ENCODE results near the gene DOCK3. TPM values are rescaled to one million over a fixed set of nuclear protein-coding genes. Genes with fewer than 3 reads are reported as not detected.

Gene DOCK3
- total and polyA plus RNA-seq, 3 donors from 2014 or later, result 8.4 to 11.7 (median 11.2) TPM

DNA sequence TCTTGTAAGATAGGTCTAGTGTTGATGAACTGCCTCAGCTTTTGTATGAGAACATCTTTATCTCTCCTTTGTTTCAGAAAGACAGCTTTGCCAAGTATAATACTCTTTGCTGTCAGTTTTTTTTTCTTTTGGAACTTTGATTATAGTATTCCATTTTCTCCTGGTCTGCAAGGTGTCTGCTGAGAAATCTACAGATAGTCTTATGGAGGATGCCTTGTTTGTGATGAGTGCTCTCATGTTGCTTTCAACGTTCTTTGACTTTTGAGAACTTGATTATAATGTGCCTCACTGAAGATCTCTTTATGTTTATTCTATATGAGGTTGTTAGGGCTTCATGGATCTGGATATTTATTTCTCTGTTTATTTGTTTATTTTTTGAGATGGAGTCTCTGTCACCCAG lies 60.3 kb downstream of the DOCK3 start:
- WGBS, 2 donors, result 0 to 81% methylated on average over 1 of the region's 1 CpG
- Histone ChIP-seq H3K4me3 (no peak overlapping the region), H3K36me3 (ENCODE audit: low read depth, missing control alignments) (no peaks in the 10 kb centered on the region), H3K4me1 (no peaks in the 10 kb centered on the region), H3K27me3 (no peaks in the 10 kb centered on the region), H3K27ac (no peak overlapping the region), H3K9me3 (no peaks in the 10 kb centered on the region)
- no peak for DNase-seq
- intact Hi-C loops (cut with DNase I; ENCODE audit: low total_unique reads), result no loop called here
- TF ChIP-seq, protein P1, sequence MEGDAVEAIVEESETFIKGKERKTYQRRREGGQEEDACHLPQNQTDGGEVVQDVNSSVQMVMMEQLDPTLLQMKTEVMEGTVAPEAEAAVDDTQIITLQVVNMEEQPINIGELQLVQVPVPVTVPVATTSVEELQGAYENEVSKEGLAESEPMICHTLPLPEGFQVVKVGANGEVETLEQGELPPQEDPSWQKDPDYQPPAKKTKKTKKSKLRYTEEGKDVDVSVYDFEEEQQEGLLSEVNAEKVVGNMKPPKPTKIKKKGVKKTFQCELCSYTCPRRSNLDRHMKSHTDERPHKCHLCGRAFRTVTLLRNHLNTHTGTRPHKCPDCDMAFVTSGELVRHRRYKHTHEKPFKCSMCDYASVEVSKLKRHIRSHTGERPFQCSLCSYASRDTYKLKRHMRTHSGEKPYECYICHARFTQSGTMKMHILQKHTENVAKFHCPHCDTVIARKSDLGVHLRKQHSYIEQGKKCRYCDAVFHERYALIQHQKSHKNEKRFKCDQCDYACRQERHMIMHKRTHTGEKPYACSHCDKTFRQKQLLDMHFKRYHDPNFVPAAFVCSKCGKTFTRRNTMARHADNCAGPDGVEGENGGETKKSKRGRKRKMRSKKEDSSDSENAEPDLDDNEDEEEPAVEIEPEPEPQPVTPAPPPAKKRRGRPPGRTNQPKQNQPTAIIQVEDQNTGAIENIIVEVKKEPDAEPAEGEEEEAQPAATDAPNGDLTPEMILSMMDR (IDR thresholded peaks at IDR 0.05), result no peak
- no peak for TF ChIP-seq POLR2A (IDR thresholded peaks at IDR 0.05)

DNA sequence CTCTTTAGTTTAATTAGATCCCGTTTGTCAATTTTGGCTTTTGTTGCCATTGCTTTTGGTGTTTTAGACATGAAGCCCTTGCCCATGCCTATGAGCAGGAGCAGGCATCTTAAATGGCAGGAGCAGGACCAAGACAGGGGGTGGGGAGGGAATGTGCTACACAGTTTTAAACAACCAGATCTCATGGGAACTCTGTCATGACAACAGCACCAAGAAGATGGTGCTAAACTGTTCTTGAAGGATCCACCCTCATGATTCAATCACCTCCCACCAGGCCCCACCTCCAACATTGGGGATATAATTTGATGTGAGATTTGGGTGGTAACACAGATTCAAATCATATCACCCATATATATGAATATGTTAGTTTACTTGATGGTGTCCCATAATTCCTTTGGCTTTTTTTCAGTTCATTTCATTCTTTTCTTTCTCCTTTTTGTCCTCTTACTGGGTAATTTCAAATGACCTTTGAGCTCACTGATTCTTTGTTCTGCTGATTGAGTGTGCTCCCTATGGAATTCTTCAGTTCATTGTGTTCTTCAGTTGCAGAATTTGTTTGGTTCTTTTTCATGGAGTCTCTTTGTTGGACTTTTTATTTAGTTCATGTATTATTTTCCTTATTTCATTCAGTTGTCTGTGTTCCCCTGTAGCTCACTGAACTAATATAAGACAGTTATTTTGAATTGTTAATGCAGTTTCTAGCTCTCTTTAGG lies 62.6 kb downstream of the DOCK3 start:
- 78 to 100% methylated on average over 1 of the region's 1 CpG for WGBS, 2 donors
- no peaks in the 10 kb centered on the region for H3K27me3 ChIP-seq
- TF ChIP-seq POLR2A (IDR thresholded peaks at IDR 0.05), result no peak
- TF ChIP-seq, protein P1 (IDR thresholded peaks at IDR 0.05), result no peak
- no peak overlapping the region for H3K27ac ChIP-seq
- H3K4me3 ChIP-seq, result no peak overlapping the region
- no peaks in the 10 kb centered on the region for H3K36me3 ChIP-seq (ENCODE audit: low read depth, missing control alignments)
- H3K4me1 ChIP-seq, result no peaks in the 10 kb centered on the region
- intact Hi-C loops (cut with DNase I; ENCODE audit: low total_unique reads), result no loop called here
- no peak for DNase-seq
- H3K9me3 ChIP-seq, result no peaks in the 10 kb centered on the region

DNA sequence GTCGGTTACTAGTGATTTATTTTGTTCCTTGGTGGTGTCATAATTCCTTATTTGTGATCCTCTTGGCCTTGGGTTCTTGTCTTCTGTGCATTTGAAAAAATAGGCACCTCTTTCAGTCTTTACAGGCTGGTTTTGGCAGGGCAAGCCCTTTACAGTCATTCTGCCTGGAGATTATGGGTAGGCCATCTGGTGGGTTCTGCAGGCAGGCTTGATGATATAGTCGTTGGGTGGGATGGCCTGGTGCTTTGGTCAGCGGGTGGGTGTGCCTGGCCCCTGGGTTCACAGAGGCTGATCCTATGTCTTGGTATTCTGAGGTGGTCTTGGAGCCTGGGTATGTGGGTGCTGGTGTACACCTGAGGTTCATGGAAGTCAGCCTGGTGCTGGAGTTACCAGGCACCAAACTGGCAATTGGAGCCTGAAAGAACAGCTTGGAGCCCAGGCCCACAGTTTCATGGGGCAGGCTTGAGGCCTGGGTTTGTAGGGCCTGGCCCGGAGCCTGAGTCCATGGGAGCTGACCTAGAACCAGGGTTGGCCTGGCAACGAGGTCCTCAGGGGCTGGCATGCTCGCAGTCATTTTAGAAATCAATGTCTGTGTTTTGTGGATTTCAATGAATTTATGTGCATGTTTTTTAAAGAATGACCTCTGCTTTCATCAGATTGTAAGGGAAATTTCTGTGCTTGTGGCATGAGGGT lies 63.3 kb downstream of the DOCK3 start:
- WGBS, 2 donors, result 84 to 86% methylated on average over 5 to 6 of the region's 6 CpGs
- Histone ChIP-seq H3K27ac (no peak overlapping the region), H3K9me3 (no peaks in the 10 kb centered on the region), H3K36me3 (ENCODE audit: low read depth, missing control alignments) (no peaks in the 10 kb centered on the region), H3K4me3 (no peak overlapping the region), H3K4me1 (no peaks in the 10 kb centered on the region), H3K27me3 (no peaks in the 10 kb centered on the region)
- intact Hi-C loops (cut with DNase I; ENCODE audit: low total_unique reads), result no loop called here
- TF ChIP-seq, protein P1 (IDR thresholded peaks at IDR 0.05), result no peak
- no peak for TF ChIP-seq POLR2A (IDR thresholded peaks at IDR 0.05)
- DNase-seq, result no peak

DNA sequence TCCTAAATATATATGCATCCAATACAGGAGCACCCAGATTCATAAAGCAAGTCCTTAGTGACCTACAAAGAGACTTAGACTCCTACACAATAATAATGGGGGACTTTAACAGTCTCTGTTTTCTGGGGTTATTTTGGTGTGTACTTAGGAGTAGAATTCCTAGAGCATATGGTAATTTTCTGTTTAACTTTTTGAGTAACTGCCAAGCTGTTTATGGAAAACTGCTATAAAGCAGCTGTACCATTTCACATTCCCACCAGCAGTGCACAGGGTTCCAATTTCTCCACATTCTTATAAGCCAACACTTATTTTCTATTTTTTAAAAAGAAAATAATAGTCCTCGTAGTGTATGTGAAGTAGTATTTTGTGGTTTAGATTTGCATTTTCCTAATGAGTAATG lies 68.9 kb downstream of the DOCK3 start:
- 85 to 88% methylated on average over 1 of the region's 1 CpG for WGBS, 2 donors
- intact Hi-C loops (cut with DNase I; ENCODE audit: low total_unique reads), result no loop called here

More for the DNA sequence above, 68.9 kb downstream of the DOCK3 start:
- Histone ChIP-seq H3K27me3 (no peaks in the 10 kb centered on the region), H3K9me3 (no peaks in the 10 kb centered on the region), H3K4me3 (no peak overlapping the region), H3K4me1 (no peaks in the 10 kb centered on the region), H3K36me3 (ENCODE audit: low read depth, missing control alignments) (no peaks in the 10 kb centered on the region), H3K27ac (no peak overlapping the region)
- no peak for TF ChIP-seq POLR2A (IDR thresholded peaks at IDR 0.05)
- TF ChIP-seq, protein P1 (IDR thresholded peaks at IDR 0.05), result no peak
- no peak for DNase-seq
